OCI-LY7 (cell line): ENCODE results near the gene ARHGEF10L. TPM values are rescaled to one million over a fixed set of nuclear protein-coding genes. Genes with fewer than 3 reads are reported as not detected.
"Not testable (repeated sequence)": the region's sequence is repeated elsewhere in the genome, so short reads cannot be mapped to it uniquely, and the experiment has no call there.

ENCODE experiments used
- BruUV-seq: library from RNA; stranded (reverse); fragments of 400-500 nt; replicated peaks from 2 replicates; lab custom pipeline; 2021; lab: Mats Ljungman, UMichigan
- CTCF ChIA-PET: fragments of 300-600 bp; sonication (Branson Sonifier 250); formaldehyde crosslinking; loops from one replicate; lab custom pipeline; 2022; ENCODE audit warnings: antibody characterized with exemption; ENCODE audit not compliant: unreplicated experiment; lab: Charles Lee
- POLR2A ChIA-PET: fragments of 300-600 bp; sonication (Branson Sonifier 250); formaldehyde crosslinking; loops from one replicate; lab custom pipeline; 2022; ENCODE audit warnings: antibody characterized with exemption; lab: Charles Lee
- DNase-seq: peaks from one replicate; pipeline ENCODE4 v3.0.0-alpha.2; 2015; ENCODE audit warnings: low spot score
- H2AFZ ChIP-seq: fragments of 200-600 bp; sonication (generic), shearing (Covaris generic); 2 replicates; pipeline ENCODE4 v1.6.1; 2014; ENCODE audit warnings: mild to moderate bottlenecking, antibody characterized with exemption, low read length, moderate library complexity
- H3K27ac ChIP-seq: fragments of 200-600 bp; sonication (generic); 2 replicates; pipeline ENCODE4 v1.5.1; 2014; ENCODE audit warnings: mixed run types, low read depth, mild to moderate bottlenecking, moderate library complexity, low read length, inconsistent platforms; ENCODE audit not compliant: poor library complexity, severe bottlenecking
- H3K36me3 ChIP-seq: fragments of 200-600 bp; sonication (generic); 2 replicates; pipeline ENCODE4 v1.6.1; 2014; ENCODE audit warnings: mild to moderate bottlenecking, antibody characterized with exemption, low read length, moderate library complexity, mixed read lengths; ENCODE audit not compliant: insufficient read depth
- H3K4me1 ChIP-seq: fragments of 200-600 bp; sonication (generic); 2 replicates; pipeline ENCODE4 v1.5.1; 2014; ENCODE audit warnings: mild to moderate bottlenecking, low read length; ENCODE audit not compliant: insufficient read depth, poor library complexity, severe bottlenecking
- H3K4me2 ChIP-seq: fragments of 200-600 bp; sonication (generic); 2 replicates; pipeline ENCODE4 v1.6.1; 2014; ENCODE audit warnings: mild to moderate bottlenecking, low read length
- H3K4me3 ChIP-seq: fragments of 200-600 bp; sonication (generic); 2 replicates; pipeline ENCODE4 v1.5.1; 2014; ENCODE audit warnings: mild to moderate bottlenecking, low read depth, low read length; ENCODE audit not compliant: poor library complexity, severe bottlenecking
- H3K79me2 ChIP-seq: fragments of 200-600 bp; sonication (generic); 2 replicates; pipeline ENCODE4 v1.6.1; 2016; ENCODE audit warnings: low read depth, mild to moderate bottlenecking, low read length, moderate library complexity, mixed read lengths; ENCODE audit not compliant: insufficient read depth
- H3K9me2 ChIP-seq: fragments of 200-600 bp; sonication (generic); 2 replicates; pipeline ENCODE4 v1.6.1; 2016; ENCODE audit warnings: mild to moderate bottlenecking, low read length, mixed read lengths; ENCODE audit not compliant: insufficient read depth
- H3K9me3 ChIP-seq: fragments of 200-600 bp; sonication (generic); 2 replicates; pipeline ENCODE4 v1.6.1; 2014; ENCODE audit warnings: mild to moderate bottlenecking, mixed run types, low read length, mixed read lengths
- H4K20me1 ChIP-seq: fragments of 200-600 bp; sonication (generic); 2 replicates; pipeline ENCODE4 v1.6.1; 2014; ENCODE audit warnings: mild to moderate bottlenecking, antibody characterized with exemption, low read length, moderate library complexity, mixed read lengths; ENCODE audit not compliant: insufficient read depth
- EZH2phosphoT487 ChIP-seq: fragments of 200-600 bp; sonication (generic); IDR thresholded peaks from 2 replicates; pipeline ENCODE4 v1.6.1; 2018; ENCODE audit warnings: low read depth, borderline replicate concordance, mild to moderate bottlenecking, mixed run types, antibody characterized with exemption, low read length, moderate library complexity, mixed read lengths
- intact Hi-C: fragments of 100-400 bp; cut with micrococcal nuclease; formaldehyde crosslinking; loops from one replicate; pipeline ENCODE4 v1.10.0; 2022; ENCODE audit not compliant: unreplicated experiment
- total RNA-seq, 2 experiments: library from RNA; depleted of rRNA in 1 of 2; stranded (reverse); fragments of >200 nt in 1 of 2; shearing (Covaris generic) in 1 of 2; gene quantifications; 2 replicates each; pipeline ENCODE4 v1.2.3, GENCODE V29; 2014 to 2022
- TF ChIP-seq, protein P1 (sequence below): fragments of 200-600 bp; sonication (generic); conservative IDR thresholded peaks from 2 replicates; pipeline ENCODE4 v1.5.1; 2014; ENCODE audit warnings: mild to moderate bottlenecking, antibody characterized with exemption, low read length, moderate library complexity, mixed read lengths

The ARHGEF10L gene
- total RNA-seq, 2 experiments from 2014 or later = 2.4 TPM; not detected in 1

DNA sequence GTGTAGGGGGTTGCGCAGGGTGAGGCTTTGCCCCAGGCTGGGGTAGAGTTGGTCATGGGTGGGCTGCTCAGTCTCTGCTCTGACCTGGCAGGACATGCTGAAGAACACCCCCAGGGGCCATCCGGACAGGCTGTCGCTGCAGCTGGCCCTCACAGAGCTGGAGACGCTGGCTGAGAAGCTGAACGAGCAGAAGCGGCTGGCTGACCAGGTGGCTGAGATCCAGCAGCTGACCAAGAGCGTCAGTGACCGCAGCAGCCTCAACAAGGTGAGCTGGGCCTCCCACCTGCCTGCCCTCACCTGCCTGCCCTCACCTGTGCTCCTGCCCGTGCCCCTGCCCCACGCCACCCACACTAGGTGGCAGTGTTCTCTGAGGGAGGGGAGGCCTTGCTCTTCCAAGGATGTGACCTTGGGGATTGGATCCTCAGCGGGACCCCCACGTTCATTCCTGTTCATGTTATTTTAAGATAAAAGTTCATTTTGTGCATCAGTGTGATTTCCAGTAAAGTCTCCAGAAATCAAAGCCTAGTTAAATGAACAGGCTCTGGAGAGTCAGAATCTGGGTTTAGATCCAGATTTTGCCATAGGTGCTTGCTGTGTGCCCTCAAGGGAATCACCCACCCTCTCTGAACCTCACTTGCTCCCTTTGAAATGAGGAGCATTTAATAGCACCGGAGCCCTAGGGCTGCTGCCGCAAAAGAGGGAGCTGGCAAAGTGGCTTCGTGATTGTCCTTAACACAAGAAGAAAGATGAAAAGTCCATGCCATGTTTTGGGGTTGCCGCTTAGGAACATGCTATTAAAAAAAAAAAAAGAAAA, 87.9 kb downstream of the ARHGEF10L start:
- no peak overlapping the region for H3K27ac ChIP-seq
- no peaks in the 10 kb centered on the region for H3K36me3 ChIP-seq
- H4K20me1 ChIP-seq = no peaks in the 10 kb centered on the region
- BruUV-seq = no TSS peak
- H3K9me3 ChIP-seq = no peaks in the 10 kb centered on the region
- H3K4me3 ChIP-seq = no peak overlapping the region
- no peaks in the 10 kb centered on the region for H3K79me2 ChIP-seq
- intact Hi-C loops = no loop called here
- no peaks in the 10 kb centered on the region for H3K9me2 ChIP-seq
- DNase-seq = peak; percentile 13
- H2AFZ ChIP-seq = no peak overlapping the region
- TF ChIP-seq, protein P1, sequence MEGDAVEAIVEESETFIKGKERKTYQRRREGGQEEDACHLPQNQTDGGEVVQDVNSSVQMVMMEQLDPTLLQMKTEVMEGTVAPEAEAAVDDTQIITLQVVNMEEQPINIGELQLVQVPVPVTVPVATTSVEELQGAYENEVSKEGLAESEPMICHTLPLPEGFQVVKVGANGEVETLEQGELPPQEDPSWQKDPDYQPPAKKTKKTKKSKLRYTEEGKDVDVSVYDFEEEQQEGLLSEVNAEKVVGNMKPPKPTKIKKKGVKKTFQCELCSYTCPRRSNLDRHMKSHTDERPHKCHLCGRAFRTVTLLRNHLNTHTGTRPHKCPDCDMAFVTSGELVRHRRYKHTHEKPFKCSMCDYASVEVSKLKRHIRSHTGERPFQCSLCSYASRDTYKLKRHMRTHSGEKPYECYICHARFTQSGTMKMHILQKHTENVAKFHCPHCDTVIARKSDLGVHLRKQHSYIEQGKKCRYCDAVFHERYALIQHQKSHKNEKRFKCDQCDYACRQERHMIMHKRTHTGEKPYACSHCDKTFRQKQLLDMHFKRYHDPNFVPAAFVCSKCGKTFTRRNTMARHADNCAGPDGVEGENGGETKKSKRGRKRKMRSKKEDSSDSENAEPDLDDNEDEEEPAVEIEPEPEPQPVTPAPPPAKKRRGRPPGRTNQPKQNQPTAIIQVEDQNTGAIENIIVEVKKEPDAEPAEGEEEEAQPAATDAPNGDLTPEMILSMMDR = peak; percentile 47
- TF ChIP-seq EZH2phosphoT487 = no peak
- ChIA-PET POLR2A (no interaction called here), CTCF (no interaction called here)
- H3K4me2 ChIP-seq = no peak overlapping the region
- H3K4me1 ChIP-seq = no peaks in the 10 kb centered on the region

DNA sequence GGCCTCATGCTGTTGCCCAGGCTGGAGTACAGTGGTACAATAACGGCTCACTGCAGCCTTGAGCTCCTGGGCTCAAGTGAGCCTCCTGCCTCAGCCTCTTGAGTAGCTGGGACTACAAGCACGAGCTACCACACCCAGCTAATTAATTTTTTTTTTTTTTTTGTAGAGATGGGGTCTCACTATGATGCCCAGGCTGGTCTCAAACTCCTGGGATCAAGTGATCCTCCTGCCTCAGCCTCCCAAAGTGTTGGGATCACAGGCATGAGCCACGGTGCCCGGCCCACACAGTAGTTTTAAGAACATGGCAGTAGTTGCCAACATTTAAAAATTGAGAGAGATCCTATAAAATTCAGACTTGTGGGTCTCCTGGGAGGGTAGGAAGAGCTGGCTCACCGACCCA, 89.5 kb downstream of the ARHGEF10L start:
- POLR2A ChIA-PET, H3K79me2 ChIP-seq, H2AFZ ChIP-seq, H3K4me1 ChIP-seq, intact Hi-C loops, H4K20me1 ChIP-seq, CTCF ChIA-PET, H3K4me2 ChIP-seq, BruUV-seq, H3K9me2 ChIP-seq, H3K27ac ChIP-seq, H3K9me3 ChIP-seq, DNase-seq, H3K4me3 ChIP-seq, H3K36me3 ChIP-seq: not testable (repeated sequence)

DNA sequence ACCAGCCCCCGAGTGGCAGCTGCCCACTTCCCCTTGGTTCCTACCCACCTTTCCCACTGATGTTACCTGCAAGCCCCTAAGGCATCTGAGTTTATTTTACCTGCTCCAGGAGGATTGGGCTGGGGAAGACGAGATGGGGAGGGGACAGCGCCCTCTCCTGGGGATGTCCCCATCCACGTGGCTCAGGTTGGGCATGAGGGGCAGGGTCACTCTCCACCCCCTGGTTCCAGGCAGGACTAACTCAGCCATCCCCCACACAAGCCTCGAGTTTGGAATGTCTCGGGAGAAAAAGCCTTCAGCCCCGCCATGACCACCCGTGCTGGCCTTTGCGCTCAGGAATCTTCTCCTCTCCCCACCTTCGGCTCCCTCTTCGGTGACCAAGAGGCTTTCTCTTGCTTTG, 90.0 kb downstream of the ARHGEF10L start:
- no TSS peak for BruUV-seq
- H2AFZ ChIP-seq = no peak overlapping the region
- H3K27ac ChIP-seq = no peak overlapping the region
- no peak for TF ChIP-seq EZH2phosphoT487
- TF ChIP-seq, protein P1 = peak; percentile 62
- H3K4me2 ChIP-seq = no peak overlapping the region
- H3K9me2 ChIP-seq = no peaks in the 10 kb centered on the region
- no peaks in the 10 kb centered on the region for H3K9me3 ChIP-seq
- H3K4me1 ChIP-seq = no peaks in the 10 kb centered on the region
- intact Hi-C loops = no loop called here
- H3K4me3 ChIP-seq = no peak overlapping the region
- ChIA-PET POLR2A (no interaction called here), CTCF (no interaction called here)
- H3K79me2 ChIP-seq = no peaks in the 10 kb centered on the region
- no peak for DNase-seq
- H3K36me3 ChIP-seq = no peaks in the 10 kb centered on the region
- H4K20me1 ChIP-seq = no peaks in the 10 kb centered on the region
